HG03159 (cell line): ENCODE results near the gene CDKL2.

Experiments
- ATAC-seq: cut with Tn5 transposase; IDR thresholded peaks from one replicate; pipeline ENCODE4 v1.9.1; 2021; ENCODE audit warnings: mild to moderate bottlenecking, moderate library complexity; ENCODE audit not compliant: unreplicated experiment

The CDKL2 gene

DNA sequence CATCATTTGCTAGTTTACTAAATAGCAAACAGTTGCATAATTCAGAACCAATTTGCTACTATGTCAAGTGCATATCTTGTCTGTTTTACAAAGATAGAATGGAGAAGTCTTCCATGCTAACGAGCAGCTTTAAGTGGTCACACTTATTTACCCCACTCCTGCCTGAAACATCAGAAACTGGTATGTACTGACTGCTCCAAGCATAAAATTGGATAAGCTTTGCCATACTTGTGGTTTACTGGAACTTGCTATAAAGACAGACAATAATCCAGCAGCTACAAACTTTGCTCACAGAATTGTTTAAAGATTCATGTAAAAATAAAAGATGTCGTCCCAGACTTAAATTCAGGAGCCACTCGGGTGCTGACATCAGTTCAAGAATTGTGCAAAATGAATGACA lies 13.3 kb upstream of the CDKL2 start:
- no peak for ATAC-seq

DNA sequence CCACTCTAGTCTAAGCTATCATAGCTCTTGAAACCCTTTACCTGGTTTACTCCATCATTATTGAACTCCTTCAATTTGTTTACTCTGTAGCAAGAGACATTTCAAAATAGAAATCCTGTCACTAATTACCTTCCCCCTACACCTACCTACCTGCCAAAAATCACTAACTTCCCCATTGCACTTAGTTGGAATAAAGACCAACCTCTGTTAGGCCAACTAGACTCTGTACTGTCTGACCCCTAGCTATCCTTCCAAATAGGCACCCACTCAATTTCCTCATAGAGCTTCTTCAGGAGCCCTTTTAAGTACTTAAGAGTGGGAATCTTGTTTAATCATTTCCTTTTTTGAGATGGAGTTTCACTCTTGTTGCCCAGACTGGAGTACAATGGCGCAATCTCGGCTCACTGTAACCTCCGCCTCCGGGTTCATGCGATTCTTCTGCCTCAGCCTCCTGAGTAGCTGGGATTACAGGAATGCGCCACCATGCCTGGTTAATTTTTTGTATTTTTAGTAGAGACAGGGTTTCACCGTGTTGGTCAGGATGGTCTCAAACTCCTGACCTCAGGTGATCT lies 8.9 kb upstream of the CDKL2 start:
- no peak for ATAC-seq

DNA sequence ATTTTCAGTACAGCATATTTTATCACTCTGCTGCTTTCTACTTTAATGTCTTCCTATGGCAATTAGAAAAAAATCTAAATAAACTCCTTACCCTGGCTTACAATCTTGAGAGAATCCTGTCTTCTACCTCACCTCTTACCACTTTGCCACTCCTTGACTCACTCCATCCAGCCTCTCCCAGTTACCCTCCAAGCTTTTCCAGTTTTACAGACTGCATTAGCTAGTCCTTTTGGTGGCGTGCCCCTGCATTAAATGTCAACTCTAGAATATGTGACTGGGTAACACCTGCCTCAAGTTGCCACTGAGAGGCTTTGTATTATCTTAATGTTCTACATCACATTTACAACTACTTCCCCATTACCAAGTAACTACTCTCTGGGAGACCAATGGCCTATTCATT lies 7.5 kb upstream of the CDKL2 start:
- no peak for ATAC-seq

DNA sequence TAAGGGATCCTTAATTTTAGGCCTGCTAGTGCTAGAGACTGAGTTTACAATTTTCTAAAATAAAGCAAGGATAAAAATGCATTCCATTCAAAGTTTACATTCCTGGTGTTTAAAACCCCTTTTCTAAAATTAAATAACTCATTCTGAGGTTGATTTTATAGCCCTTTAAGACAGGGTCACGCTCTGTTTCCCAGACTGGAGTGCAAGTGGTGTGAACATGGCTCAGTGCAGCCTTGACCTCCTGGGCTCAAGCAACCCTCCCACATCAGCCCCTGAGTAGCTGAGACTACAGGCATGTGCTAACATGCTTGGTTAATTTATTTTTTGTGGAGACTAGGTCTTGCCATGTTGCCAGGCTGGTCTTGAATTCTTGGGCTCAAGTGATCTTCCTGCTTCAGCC lies 6.8 kb upstream of the CDKL2 start:
- no peak for ATAC-seq

DNA sequence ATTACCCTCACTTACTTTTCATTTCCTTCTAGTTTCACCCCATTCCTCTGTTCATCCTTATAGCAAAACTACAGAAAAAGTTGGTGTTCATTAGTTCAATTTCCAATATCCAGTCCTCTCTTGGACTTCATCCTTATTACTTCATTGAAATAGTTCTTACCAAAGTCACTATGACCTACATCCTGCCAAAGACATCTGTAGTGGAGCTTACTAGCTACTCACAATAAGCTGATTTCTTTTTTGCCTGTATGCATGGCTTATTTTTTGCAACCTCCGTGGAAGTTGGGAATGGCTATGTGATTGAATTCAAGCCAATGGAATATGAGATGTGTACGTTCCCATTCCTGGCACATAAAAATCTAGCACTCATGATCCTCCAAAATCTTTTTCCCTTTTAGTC lies 4.6 kb upstream of the CDKL2 start:
- no peak for ATAC-seq

DNA sequence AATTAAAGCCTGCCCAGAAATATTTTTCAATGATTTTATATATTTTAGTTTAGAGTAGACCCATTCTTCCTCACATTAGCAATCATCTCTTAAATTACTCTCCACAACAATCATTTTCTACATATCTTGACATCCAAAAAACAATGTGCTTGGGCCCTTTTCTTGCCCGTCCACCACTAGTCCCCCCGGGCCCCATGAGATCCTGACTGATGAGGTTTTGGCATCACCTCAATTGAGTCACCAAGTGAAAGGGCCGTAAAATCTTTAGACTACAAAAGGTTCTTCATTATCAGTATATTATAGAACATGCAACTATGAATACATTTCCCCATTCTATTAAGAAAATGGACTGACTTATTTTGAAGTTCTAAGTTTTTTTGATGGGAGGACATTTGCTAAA lies 4.0 kb upstream of the CDKL2 start:
- ATAC-seq = no peak

DNA sequence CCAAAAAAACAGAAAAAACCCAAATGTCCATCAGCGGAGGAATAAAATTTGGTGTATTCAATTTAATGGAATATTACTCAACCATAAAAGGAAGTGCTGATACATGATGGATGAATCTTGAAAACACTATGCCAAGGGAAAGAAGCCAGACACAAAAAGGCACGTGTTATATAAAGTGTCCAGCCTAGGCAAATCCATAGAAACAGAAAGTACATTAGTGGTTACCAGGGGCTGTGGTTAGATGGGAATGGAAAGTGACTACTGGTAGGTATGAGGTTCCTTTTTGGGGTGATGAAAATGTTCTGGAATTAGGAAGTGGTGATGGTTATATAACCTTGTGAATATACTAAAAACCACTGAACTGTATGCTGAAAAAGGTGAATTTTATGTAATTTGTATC lies 3.5 kb upstream of the CDKL2 start:
- no peak for ATAC-seq

DNA sequence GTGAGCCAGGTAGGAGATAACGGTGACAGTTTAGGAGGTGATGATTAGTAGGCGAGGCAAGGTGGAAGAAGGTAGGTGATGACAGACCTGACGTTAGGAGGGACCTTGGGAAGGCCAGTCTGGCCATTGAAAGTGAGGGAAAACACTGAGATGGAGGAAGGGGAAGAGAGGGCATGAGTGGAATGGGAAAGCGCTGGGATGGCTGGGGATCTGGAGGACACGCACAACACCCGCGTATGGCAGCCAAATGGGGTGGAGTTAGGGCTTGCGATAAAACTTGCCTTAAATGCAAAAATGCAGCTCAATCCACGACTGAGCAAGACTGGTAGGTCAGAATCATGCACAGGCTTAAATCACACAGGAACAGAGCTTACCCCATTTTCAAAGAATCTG lies 605 bp upstream of the CDKL2 start:
- no peak for ATAC-seq

DNA sequence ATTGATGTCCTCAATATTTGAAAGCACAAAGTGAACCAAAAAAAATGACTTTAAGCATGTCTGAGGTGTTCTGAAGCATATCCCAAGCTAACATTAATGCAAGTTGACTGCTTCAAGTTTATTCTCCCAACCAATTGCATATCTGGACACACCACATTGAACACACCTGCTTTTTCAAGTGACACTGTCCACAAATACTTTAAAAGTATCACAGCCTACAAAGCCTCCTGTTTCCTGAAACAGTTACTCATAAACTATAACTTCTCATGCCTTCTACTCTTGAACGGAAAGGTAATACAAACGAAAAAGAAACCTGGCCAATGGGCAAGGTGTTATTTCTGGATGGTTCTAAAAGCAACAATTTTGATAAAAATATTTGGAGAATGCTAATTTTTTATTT lies 1.1 kb downstream of the CDKL2 start:
- no peak for ATAC-seq

DNA sequence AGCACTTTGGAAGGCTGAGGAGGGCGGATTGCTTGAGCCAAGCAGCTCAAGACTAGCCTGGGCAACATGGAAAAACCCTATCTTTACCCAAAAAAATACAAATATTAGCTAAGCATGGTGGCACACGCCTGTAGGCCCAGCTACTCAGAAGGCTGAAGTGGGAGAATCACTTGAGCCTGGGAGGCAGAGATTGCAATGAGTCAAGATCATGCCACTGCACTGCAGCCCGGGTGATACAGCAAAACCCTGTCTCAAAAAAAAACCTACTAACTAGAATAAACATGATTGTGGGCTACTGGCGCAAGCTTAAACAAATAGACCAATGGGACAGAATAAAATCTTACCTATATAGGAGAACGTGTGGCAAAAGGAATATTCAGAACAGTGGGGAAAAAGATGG lies 7.3 kb downstream of the CDKL2 start:
- ATAC-seq = no peak

DNA sequence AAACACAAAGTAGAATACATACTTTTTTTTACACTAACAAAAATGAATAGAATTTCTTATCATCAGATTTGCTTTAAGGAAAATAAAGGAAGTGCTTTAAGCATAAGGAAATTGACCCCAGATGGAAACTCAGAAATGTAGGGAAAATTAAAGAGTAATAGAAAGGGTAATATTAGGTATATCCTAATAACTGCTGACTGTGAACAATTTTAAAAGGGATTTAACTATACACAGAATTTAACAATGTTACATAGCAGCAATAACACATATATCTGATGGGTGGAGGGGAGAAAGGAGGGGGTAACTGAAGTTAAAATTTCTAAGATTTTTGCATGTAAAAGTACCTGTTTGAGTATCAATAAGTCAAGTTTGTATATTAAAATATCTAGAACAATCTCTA lies 8.6 kb downstream of the CDKL2 start:
- no peak for ATAC-seq

DNA sequence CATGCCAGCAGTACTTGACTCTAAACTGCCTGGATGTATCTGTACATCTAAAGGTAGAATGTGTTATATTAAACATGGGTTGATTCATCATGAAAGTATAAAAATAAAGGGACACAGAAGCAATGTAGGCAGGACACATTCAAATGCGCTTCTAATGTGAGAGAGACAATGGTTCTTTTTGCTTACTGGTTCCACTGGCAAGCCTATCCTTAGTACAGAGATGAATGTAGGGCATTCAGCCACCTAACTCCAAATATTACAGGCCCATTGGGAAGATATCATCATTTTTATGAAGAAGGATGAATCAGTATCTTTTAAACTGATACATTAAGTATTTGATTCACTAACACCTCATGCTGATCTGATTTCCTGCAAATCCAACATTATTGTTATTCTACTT lies 18.0 kb downstream of the CDKL2 start:
- ATAC-seq = no peak

DNA sequence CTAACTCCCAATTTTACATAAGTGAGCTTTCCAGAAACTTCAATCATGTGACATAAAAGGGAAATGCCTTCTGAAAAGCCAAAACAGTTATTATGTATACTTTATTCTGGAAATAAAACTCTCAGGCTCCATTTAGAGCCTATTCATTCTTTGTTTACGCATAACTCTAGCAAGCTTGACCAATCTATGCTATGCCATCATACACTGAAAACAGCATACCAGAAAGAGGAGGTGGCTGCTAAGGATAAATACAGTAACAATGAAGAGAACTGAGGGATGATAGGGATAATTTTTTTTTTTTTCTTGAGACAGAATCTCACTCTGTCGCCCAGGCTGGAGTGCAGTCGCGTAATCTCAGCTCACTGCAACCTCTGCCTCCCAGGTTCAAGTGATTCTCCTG lies 24.4 kb downstream of the CDKL2 start:
- no peak for ATAC-seq

DNA sequence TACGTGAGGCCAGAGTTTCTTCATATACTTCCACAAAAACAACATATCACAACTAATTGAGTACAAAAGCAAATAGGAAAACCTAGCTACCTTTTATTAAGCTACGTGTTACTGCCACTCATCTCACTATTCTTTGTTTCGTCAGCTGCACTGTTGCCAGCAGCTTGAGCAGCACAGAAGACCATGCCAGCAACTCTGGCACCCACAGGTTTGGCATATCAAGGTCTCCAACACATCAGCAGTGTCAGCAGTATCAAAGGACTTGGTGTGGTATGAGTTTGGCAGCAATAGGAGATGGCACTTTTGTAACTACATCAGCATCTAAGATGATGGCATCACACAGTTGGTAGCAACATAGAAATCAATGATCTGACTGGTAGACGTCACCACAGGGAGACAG lies 30.7 kb downstream of the CDKL2 start:
- no peak for ATAC-seq

DNA sequence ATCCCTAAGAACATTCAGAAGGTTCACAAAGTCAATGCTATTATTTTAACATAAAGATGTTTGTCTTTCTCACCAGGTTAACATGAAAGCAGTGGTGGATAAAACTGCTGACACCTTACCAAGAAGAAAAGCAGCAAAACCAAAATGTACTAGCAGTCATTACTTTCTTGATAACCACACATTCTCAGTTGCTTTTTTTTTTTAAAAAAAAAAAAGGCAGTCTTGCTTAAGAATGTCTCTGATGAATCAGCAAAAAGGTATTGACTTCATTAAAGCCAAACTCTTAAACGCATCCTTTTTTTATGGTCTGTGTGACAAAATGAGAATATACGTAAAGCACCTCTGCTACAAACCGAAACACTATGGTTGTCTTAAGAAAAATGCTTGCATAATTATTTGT lies 31.9 kb downstream of the CDKL2 start:
- no peak for ATAC-seq

DNA sequence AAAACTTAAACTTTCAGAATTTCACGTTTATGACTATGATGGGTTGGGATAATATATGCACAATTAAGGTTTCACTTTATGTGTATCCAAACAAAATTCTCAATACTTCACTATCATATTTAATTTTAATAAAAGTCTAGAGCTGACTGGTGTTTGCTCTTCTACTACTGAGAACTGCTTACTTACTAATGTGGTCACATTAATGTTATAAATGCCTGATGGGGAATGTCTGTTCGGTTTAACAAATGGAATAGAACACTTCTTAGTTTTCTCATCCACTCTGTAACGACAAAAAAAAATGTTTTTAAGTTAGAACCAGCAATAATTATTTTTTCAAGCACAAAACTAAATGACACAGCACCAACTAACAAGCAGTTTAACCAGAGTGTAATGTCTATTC lies 34.3 kb downstream of the CDKL2 start:
- no peak for ATAC-seq

DNA sequence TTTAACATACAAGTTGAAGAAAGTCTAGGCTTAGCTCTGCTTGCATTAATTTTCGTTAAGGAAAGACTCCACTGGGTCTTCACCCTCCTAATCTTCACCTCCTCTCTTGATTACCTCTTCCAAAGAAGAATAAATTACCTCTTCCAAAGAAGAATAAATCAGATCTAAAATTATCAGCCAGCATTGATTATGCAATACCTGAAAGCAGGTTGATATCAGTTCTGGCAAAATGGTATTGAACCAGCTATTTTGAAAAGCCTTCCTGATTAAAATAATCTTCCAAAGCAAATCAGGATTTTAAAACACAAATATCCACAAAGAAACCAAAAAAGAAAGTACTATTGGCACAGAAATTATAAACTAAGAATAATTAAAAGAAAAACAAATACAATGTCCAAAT lies 36.9 kb downstream of the CDKL2 start:
- no peak for ATAC-seq

DNA sequence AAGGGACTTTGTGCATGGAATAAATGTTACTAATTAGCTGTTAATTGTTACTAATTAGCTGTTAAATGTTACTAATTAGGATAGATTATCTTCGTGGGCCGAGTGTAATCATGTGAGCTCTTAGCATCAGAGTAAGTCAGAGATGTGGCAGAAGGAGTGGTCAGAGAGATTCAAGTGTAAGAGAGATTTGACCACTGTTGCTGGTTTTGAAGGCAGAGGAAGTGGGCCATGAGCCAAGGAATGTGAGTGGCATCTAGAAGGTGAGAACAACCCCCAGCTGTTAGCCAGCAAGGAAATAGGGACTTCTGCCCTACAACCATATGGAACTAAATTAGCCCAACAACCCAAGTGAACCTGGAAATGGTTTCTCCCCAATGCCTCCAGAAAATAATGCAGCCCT lies 46.3 kb downstream of the CDKL2 start:
- ATAC-seq = no peak

DNA sequence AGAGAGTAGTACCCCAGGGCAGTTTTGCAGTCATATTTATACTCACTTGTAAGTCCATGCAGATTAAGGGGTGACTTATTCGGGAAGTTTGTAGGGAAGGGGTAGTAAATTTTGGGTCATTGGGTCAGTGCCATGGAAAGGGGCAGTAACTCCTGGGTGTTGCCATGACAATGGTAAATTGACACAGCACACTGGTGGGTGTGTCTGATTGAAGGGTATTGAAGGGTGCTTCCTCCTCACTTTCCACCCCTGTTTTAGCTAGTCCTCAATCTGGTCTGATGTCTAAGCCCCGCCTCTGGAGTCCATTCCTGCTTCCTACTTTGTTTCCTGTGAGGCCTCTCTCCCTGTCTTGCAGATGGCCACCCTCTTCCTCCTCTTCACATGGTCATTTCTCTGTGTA lies 62.6 kb downstream of the CDKL2 start:
- ATAC-seq = no peak

DNA sequence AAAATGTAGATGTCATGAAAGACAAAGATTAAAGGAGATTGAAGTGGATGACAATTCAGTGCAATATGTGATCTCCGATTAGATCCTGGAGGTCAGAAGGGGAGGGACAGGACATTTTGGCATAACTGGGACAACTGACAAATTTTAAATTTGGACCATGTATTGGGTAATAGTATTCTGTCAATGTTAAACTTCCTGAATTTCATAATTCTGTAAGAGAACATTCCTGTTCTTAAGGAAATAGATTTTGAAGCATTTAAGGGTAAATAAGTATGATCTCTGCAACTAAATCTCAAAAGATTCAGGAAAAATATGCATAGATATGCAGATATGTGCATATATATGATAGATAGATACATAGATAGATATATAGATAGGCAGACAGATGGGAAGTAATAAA lies 63.4 kb downstream of the CDKL2 start:
- no peak for ATAC-seq

DNA sequence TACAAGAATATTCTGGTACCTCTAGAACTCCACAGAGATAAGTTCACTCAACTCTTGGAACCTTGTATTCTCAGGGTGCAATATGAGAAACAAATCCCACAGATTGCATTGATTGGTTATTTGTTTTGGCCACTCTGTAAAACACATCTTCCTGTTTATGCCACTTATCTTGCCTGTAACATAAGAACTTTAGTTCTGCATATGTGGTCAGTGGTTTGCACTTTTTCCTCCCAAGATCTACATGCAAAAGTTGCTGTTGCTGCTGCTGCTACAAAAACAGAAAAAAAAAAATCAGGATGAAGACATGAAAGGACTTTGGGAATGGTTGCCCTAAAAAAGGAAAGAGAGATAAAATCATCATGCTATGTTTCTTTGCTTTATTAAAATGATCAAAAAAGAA lies 64.8 kb downstream of the CDKL2 start:
- ATAC-seq = no peak

DNA sequence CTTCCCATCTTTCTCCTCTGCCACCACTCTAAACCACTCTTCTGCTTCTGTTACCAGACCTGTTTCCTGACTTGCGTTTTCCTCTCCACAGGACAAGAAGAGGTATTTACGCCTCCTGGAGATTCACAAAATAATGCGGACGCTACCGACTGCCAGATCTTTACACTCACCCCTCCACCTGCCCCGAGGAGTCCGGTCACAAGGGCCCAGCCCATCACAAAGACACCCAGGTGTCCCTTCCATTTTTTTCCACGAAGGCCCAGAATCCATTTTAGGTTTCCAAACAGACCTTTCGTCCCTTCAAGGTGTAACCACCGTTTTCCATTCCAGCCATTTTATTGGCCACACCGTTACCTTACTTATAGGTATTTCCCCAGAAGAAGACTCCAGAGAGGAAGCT lies 66.3 kb downstream of the CDKL2 start:
- no peak for ATAC-seq

DNA sequence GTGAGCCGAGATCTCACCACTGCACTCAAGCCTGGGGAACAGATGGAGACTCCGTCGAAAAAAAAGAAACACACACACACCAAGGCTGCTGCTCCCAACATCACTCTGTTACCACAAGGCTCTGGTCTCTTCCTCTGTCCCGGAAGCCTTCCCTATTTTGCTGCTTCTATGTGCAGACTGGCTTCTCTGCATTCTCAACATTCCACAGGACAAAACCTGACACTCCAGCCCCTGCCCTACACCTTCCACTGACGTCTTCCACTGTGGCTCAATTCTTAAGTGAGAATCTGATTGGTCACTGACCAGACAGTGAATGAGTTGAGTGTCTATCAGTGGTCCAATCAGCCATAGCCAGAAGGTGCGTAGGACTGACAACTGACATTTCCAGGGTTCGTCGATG lies 68.5 kb downstream of the CDKL2 start:
- ATAC-seq = no peak

DNA sequence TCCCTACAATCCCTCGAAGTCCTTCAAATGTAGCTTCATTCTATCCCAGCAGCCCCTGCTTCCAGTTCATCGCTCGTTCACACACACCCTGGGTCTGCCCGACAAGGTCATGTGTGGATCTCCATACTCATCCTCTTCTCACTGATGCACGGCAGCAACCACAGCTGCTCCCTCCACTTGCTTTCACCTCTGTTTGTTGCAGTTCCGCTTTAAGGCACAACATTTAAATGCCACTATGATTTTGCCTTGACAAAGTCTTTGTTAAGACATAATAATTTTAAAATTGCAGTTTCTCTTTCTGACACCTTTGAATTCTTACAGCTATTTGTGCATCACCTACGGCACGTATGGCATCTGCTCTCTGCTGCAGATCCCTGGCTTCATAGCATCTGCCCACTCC lies 72.6 kb downstream of the CDKL2 start:
- ATAC-seq = no peak
